GM12873 (cell line): Measurements from ENCODE around the gene DOP1A.

Experiments
- TF ChIP-seq, protein P1 (sequence below): IDR thresholded peaks from 2 replicates; pipeline ENCODE4 v1.5.1; 2012; ENCODE audit warnings: low read depth, mild to moderate bottlenecking, moderate library complexity, low read length, control low read depth; ENCODE audit not compliant: insufficient read depth; ENCODE audit errors: missing control alignments

The DOP1A gene

DNA sequence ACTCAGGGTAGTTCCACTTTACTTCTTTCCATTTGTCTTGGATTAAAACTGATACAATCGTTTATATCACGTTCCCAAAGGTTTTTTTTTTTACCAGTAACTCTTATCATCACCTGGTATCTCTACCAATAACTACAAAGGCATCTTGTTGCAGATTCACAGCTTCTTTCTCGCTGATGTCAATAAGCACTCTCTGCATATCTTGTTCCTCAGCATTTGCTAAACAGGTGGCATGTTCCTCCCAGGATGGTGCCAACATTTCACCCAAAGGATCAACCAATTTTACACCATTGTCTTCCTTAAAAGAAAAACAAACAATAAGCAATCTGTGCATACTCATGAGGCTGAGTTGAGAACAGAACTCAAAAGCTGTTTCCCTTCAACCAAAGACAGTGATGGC, 121.0 kb downstream of the DOP1A start:
- TF ChIP-seq, protein P1, sequence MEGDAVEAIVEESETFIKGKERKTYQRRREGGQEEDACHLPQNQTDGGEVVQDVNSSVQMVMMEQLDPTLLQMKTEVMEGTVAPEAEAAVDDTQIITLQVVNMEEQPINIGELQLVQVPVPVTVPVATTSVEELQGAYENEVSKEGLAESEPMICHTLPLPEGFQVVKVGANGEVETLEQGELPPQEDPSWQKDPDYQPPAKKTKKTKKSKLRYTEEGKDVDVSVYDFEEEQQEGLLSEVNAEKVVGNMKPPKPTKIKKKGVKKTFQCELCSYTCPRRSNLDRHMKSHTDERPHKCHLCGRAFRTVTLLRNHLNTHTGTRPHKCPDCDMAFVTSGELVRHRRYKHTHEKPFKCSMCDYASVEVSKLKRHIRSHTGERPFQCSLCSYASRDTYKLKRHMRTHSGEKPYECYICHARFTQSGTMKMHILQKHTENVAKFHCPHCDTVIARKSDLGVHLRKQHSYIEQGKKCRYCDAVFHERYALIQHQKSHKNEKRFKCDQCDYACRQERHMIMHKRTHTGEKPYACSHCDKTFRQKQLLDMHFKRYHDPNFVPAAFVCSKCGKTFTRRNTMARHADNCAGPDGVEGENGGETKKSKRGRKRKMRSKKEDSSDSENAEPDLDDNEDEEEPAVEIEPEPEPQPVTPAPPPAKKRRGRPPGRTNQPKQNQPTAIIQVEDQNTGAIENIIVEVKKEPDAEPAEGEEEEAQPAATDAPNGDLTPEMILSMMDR, result no peak

GRCh38 chr6:83190626-83191025, 123.2 kb downstream of the DOP1A start:
- TF ChIP-seq, protein P1, result no peak

GRCh38 chr6:83192456-83192855, 125.0 kb downstream of the DOP1A start:
- TF ChIP-seq, protein P1, result no peak

- TF ChIP-seq, protein P1, result no peak
Observed at GRCh38 chr6:83192871-83193746, 125.6 kb downstream of the DOP1A start, which contains the start of the genes PGM3 and RWDD2A. Gene PGM3 (minus strand): TSS chr6:83193265. CDS start chr6:83191012, 2,253 bp downstream. Gene RWDD2A (plus strand): TSS chr6:83193357. CDS start chr6:83194452, 1,095 bp downstream.

- TF ChIP-seq, protein P1, result no peak
Observed at GRCh38 chr6:83193747-83194566, 126.5 kb downstream of the DOP1A start.

DNA sequence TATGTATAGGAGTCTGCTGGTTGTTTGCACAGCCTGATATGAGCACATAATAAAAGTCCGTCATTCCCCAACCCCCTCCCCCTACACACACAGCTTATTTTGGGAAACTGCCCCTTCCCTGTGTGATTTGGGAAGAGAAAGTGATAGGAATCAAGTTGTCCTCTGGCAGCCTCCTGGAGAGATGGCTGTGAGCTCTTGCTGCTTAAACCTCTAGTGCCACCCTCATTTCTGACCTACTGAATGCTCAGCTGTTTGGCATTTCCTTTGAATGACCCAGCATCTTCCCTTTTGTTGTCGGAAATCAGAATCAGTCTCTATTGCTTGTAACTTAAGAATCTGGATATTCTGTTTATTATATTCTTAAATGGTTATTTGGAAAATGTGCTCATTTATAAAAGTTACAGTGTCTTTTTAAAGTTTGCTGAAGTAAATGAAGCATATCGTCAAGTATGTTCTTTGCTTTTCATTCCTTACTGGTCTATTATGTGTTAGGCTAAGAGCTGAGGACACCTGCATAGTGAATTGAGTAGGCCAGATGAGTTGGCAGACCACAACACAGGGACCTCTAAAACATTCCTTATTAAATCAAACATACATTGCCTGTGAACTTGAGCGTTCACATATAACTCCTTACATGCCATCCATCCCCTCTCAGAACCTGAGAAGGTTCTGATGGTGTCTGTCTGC, 131.2 kb downstream of the DOP1A start:
- TF ChIP-seq, protein P1, result no peak
